ENCODE results near the gene CCDC82.

DNA sequence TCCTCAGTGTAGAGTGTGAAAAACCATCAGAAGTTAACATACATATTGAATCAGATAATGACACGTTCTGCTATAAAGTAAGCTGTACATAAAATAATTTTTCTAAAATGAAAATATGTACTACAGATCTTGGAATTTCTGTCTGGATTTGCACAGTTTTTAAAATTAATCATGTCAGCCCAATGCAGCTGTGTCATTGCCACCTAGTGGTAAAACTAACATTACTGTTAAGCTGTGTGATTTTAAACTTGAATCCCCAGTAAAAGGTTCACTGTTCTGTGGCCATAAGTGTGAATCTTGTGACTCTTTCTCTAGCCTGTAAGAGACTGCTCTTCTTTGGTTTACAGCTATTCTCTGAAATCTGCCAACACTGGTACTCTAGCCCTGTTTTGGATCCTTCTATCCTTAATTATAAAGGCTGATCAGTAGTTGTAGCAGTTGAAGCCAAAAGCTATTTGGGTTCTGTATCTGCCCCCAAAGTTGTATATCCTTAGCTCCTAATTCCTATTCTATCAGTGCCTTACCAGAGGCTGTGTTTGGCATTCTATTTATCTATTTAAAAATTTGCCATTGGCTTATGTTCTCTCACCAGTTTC lies 4.1 kb upstream of the CCDC82 start:
- TF ChIP-seq POLR2A (IDR thresholded peaks at IDR 0.05) = no peak
- peak; percentile 48 to 79 (median 58) for TF ChIP-seq CTCF (IDR thresholded peaks at IDR 0.05)
